HL-60 (cell line): ENCODE measurements around the gene GPN1.
A peak's percentile ranks its signal among the peaks of the same experiment; 100 is the strongest.
"Not testable (repeated sequence)": the region's sequence is repeated elsewhere in the genome, so short reads cannot be mapped to it uniquely, and the experiment has no call there.

ENCODE experiments used
- DNase-seq, 2 experiments: peaks; one replicate each; pipeline ENCODE4 v3.0.0-alpha.2; 2010 to 2020; ENCODE audit warnings: low read depth in 1 of 2, low spot score in 1 of 2
- H3K27ac ChIP-seq: fragments of 250-450 bp; sonication (Bioruptor Pico); replicated peaks from 2 replicates; pipeline ENCODE4 v1.5.1; 2020; ENCODE audit warnings: mild to moderate bottlenecking, moderate library complexity
- H3K27me3 ChIP-seq: fragments of 250-450 bp; sonication (Bioruptor Pico); 2 replicates; pipeline ENCODE4 v1.5.1; 2021; ENCODE audit warnings: mild to moderate bottlenecking, moderate library complexity; ENCODE audit not compliant: insufficient read depth, poor library complexity, severe bottlenecking
- H3K4me3 ChIP-seq: replicated peaks from 2 replicates; pipeline ENCODE4 v1.5.1; 2011; ENCODE audit warnings: mild to moderate bottlenecking, control low read depth, low read length; ENCODE audit not compliant: insufficient read depth
- CTCF ChIP-seq: IDR thresholded peaks from one replicate; pipeline ENCODE4 v1.5.1; 2011; ENCODE audit warnings: low read length, control low read depth, inconsistent platforms; ENCODE audit not compliant: insufficient read depth
- GABPA ChIP-seq: IDR thresholded peaks from 2 replicates; pipeline ENCODE4 v1.6.1; 2012; ENCODE audit warnings: low read depth
- POLR2AphosphoS5 ChIP-seq: IDR thresholded peaks from 2 replicates; pipeline ENCODE4 v1.6.1; 2012; ENCODE audit warnings: low read depth
- REST ChIP-seq: IDR thresholded peaks from 2 replicates; pipeline ENCODE4 v1.6.1; 2012; ENCODE audit warnings: low read depth; ENCODE audit not compliant: insufficient replicate concordance
- SPI1 ChIP-seq: IDR thresholded peaks from 2 replicates; pipeline ENCODE4 v1.6.1; 2012; ENCODE audit warnings: low read depth, mild to moderate bottlenecking, borderline replicate concordance

Gene GPN1

GRCh38 chr2:27681841-27682240 lies 53.0 kb downstream of the GPN1 start:
- no peak for DNase-seq
- Histone ChIP-seq H3K27me3 (no peaks in the 10 kb centered on the region), H3K4me3 (no peak overlapping the region), H3K27ac (no peak overlapping the region)
- no peak for TF ChIP-seq REST
- no peak for TF ChIP-seq GABPA
- no peak for TF ChIP-seq POLR2AphosphoS5
- no peak for TF ChIP-seq SPI1

GRCh38 chr2:27682334-27682771 lies 53.5 kb downstream of the GPN1 start:
- not testable (repeated sequence) for H3K27ac ChIP-seq, H3K27me3 ChIP-seq, DNase-seq, H3K4me3 ChIP-seq

GRCh38 chr2:27683390-27684071 lies 54.7 kb downstream of the GPN1 start:
- H3K4me3 ChIP-seq: no peak overlapping the region
- H3K27ac ChIP-seq: no peak overlapping the region
- TF ChIP-seq SPI1: no peak
- TF ChIP-seq CTCF: peak; percentile 93
- no peaks in the 10 kb centered on the region for H3K27me3 ChIP-seq
- DNase-seq: peak; percentile 78 to 88

GRCh38 chr2:27685006-27685405 lies 56.2 kb downstream of the GPN1 start:
- H3K4me3 ChIP-seq, DNase-seq, H3K27me3 ChIP-seq, H3K27ac ChIP-seq: not testable (repeated sequence)

- Histone ChIP-seq H3K27ac (no peak overlapping the region), H3K27me3 (no peaks in the 10 kb centered on the region), H3K4me3 (no peak overlapping the region)
- DNase-seq: no peak
- TF ChIP-seq SPI1: no peak
- TF ChIP-seq POLR2AphosphoS5: no peak
- TF ChIP-seq REST: no peak
These were observed 56.7 kb downstream of the GPN1 start for GRCh38 chr2:27685577-27685976.

- Histone ChIP-seq H3K4me3 (no peak overlapping the region), H3K27ac (no peak overlapping the region), H3K27me3 (no peaks in the 10 kb centered on the region)
- DNase-seq: no peak
- TF ChIP-seq GABPA (no peak), REST (no peak), SPI1 (no peak), CTCF (no peak), POLR2AphosphoS5 (no peak)
These were observed 58.4 kb downstream of the GPN1 start for GRCh38 chr2:27687232-27687631.
